COLO668 (cell line): ENCODE data around the gene NAP1L1.

ENCODE experiments used
- DNase-seq: peaks from one replicate; lab custom pipeline; 2025; ENCODE audit not compliant: unreplicated experiment; lab: John Stamatoyannopoulos, UW

NAP1L1 gene

DNA sequence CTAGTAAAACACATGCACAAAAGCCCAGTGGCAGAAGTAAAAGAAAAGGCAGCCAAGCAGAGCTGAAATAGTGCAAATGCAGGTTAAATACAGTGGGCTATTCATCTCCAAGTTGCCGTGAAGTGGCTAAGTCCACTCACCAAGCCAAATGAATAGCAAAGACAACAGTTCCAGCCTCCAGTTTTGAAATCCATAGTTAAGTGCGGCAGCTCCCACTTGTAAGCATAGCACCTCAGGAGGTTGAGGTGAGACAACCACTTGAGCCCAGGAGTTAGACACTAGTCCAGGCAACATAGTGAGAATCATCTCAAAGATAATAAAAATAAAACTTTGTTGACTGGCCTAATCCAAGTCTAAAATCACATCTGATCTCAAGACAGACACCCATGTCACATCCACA, 43.1 kb downstream of the NAP1L1 start:
- DNase-seq = no peak

DNA sequence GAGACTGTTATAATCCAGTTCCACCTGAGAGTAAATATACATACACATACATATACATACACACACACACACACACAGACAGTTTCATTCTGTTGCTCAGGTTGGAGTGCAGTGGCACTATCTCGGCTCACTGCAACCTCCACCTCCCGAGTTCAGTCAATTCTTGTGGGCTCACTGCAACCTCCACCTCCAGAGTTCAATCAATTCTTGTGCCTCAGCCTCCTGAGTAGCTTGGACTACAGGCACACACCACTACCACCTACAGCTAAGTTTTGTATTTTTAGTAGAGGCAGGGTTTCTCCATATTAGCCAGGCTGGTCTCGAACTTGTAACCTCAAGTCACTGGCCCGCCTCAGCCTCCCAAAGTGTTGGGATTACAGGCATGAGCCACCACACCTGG, 44.0 kb downstream of the NAP1L1 start:
- DNase-seq = no peak

DNA sequence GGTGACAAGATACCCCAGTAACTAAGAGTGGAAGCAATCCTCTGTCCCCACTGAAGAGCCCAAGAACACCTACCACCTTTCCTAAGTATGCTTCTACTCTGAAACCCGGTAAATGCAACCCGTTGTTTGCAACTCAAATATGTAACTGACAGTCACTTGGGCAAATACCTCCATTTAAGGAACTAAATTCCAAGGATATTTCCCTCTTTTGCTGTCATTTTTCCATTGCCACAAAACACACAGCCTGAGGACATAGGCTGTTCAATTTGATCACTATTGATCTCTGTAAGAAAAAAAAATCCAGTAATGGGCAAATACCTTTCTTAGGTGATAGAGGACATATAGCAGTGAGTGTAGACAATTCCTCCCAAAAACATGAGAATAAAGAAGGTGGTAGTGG, 46.3 kb downstream of the NAP1L1 start:
- no peak for DNase-seq

DNA sequence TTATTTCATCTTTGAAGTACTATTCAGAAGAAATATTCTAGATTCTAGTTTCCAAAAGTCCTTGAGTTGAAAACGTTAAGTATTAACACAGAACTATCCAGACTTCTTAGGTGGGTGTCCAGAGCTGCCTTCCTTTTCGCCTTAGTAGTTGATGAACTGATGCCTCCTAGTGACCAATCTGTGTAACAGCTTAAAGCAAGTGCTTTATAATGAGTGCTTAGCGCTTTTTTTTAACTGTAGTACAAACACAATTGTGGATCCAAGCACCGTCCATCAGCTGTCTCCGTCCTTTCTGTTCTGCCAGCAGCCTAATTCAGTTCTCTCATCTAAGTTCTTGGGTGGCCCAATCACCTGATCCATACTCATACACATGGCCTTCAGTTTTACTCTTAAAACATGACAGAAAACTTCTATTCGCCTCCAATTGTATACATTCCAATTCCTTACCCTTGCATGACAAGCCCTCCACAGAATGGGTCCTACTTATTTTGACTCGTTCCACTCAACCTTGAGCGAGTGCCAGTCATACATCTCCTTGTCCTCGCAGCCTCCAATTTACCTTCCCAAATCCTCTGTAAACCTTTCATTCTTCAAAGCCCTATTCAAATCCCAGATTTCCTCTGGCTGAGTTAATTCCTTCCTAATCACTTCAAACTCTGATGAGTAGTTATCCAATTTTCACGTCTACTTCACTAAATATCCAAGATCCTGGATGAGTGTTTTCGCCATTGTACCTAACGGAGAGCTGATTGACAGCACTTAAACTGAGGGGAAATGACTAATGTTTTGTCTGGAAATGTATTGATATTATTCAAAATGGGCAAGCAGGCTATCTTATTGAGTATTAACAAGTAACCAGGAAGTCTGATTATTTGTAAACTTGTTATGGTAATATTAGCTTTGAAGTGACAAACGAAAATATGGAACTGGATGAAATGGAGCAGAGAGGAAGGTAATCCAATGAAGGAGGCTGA, 47.1 kb downstream of the NAP1L1 start:
- peak; percentile 40 for DNase-seq

DNA sequence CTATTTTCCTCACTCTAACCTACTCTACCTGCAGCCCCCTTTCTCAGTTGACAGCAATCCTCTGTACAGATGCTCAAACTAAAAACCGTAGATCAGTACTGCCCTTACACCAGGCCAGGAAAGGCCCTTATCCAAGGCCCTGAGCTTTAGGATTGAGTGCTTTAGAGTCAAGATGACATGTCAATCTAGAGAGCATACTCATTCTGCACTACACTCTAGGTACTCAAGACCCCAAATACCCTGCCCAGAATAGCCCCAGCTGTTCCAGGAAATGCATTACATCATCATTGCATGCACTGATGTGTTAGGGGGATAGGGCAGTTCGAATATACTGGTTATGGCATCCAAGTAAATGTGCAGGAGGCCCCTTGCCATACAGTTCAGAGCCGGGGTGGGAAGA, 49.4 kb downstream of the NAP1L1 start:
- DNase-seq = no peak

DNA sequence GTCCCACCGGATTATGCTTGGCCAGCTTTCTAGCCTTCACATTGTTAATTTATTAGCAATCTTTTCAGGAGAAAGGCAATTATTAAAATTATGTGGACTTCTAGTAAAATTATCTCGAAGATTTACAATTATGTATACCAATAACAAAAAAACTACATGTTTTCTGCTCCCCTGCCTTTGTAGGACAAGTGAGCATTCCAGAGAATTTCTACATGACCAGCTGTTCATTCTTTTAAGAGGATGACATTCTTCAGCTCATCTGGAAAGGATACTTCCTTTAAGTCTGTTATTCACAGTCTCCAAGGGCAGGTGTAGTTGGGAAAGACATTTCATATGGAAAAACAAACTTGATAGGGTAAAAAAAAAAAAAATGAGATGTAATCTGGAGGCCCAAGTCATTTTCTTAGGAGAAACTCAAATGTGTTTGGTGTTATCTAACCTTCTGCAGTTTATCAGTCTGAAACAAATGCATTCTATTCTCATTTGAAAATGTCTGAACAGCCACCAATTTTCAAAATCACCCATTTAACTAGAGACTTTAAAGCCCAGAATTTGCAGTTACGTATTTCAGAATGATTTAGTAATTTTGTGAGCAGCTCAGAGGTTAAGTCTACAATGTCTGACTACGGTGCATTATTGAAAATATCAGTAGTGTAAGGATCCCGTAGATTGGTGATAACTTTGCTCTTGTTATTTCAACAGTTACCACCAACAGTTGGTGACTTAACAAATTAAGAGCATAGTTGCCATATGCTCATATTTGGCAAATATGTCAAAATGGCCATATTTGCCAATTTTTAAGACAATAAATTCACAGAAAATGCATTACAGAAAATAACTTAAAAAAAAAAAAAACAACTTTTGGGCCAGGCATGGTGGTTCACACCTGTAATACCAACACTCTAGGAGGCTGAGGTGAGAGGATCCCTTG, 51.1 kb downstream of the NAP1L1 start:
- DNase-seq = no peak

DNA sequence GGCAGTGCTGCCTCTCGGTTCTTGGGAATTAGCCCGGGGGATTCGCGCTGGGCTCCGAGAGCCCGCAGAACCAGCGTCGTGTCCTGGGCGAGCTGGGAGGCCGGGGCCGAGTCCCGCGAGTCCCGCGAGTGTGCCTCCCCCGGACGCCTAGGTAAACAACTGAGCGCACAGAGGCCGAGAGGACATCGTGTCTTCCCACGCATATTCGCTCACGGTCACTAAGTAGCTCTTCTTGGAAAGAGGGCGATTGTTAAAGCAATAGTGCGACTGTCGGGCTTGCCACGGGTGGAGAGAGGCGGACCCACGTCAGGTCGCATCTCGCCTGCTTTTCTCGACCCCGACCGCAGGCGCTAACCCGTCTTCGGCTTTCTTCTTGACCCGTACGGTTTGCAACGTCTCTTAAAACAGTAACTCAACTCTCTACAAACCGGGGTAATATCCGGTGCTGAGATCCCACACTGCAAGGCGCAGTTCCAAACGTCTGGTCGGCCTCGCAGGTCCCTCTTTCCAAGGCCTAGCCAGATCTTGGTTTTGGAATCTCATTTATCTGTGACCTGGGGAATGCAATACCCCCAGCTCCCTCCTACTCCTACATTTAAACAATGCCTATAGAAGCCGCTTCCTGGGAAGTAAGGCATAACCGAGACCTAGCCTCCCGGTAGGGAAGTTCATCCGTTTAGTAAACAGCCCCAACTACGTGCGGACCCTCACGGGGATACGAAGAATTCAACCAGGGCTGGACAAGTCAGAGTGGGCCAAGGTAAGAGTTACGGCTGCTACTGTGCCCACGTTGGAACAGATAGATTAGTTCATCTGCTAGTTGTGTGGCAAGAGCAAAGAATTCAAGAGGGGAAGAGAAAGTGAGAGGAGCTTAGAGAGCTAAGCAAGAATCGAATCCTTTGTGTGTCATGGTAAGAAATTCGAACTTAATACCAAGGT, 52.2 kb downstream of the NAP1L1 start:
- DNase-seq = peak; percentile 74

DNA sequence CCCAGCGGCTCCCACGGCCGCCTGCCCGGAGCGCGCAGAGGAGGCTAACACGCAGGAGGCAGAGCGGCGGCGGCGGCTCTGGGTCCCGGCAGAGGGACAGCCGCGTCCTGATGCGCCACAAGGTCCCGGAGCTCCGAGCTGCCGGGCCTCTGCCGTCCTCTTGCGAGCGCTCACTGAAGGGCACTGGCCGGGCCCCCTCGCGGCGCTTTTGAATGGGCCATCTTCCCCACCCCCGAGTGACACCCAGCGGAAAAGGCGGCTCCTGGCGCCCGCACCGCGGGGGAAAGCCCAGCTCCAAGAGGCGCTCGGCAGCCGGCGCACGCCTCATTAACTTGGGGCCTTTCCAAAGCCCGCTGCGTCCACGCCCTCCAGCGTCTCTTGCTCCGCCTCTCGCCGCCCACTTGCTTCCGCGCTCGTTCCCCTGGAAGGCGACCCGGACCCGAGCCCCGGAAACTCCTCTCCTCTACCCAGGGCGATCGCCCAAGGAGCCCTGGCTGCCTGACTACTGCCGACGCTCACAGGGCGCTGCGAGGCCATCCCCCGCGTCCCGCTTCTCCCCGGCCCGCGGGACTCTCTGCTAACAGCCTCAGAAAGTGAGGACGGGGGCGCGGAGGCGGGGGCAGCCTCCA, 53.0 kb downstream of the NAP1L1 start, which contains the start of gene PHLDA1:
TSS of gene PHLDA1 (minus strand) at position 363 of the 629 bp plus-strand sequence.
- DNase-seq = peak; percentile 99

DNA sequence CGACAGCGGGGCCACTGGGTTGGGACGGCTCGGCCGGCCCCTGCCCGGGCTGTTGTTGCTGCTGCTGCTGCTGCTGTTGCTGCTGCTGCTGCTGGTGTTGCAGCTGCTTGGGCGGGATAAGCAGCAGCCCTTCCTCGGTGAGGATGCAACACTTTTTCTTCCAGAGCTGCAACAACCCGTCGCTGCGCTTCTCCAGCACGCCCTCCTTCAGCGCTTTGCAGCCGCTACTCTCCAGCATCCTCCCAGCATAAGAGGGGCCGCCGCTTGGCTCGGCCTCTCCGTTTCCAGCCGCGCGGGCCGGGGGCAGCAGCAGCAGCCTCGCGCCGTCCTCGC, 53.4 kb downstream of the NAP1L1 start:
- no peak for DNase-seq

DNA sequence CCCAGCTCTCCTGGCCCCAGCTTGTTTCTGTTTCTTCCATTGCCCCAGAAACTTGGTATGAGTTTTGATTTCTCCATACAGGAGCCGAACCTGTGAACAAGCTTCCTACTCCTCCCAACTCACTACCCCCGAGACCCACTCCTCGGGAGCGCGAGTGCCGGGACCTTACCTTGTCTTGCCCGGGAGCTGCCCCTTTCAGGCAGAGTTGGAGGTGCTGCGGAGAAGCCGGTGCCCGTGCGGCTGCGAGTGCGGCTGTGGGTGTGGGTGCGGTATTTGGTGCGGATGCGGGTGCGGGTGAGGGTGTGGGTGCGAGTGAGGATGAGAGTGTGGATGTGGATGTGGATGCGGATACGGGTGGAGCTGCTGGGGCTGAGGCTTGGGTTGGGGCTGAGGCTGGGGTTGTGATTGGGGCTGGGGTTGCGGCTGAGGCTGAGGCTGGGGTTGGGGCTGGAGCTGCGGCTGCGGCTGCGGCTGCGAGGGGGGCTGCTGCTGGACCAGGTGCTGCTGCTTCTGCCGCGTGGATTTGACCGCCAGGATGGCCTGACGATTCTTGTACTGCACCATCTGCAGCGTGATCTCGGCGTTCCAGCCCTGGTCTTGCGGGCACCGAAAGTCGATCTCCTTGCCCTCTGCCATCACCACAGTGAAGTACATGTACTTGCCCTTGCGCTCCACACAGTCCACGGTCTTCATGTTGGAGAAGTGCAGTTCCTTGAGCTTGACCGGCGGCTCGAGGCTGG, 54.0 kb downstream of the NAP1L1 start:
- peak; percentile 62 for DNase-seq

DNA sequence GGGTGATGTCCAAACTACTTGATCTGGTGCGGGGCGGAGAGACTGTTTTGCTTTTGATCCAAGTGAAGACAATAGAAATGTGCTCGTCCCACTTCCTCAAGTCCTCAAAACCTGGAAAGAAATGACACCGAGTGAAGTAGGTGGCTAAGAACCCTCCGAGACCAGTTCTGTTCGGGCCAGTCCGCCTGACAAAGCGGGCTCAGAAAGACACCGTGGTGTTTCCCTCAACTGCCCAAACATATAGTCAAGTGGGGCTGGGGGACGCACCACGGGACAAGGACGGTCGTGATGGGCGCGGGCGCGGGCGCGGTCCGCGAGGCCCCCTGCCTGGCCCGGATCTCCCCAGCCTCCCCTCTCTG, 54.5 kb downstream of the NAP1L1 start:
- DNase-seq = peak; percentile 60

DNA sequence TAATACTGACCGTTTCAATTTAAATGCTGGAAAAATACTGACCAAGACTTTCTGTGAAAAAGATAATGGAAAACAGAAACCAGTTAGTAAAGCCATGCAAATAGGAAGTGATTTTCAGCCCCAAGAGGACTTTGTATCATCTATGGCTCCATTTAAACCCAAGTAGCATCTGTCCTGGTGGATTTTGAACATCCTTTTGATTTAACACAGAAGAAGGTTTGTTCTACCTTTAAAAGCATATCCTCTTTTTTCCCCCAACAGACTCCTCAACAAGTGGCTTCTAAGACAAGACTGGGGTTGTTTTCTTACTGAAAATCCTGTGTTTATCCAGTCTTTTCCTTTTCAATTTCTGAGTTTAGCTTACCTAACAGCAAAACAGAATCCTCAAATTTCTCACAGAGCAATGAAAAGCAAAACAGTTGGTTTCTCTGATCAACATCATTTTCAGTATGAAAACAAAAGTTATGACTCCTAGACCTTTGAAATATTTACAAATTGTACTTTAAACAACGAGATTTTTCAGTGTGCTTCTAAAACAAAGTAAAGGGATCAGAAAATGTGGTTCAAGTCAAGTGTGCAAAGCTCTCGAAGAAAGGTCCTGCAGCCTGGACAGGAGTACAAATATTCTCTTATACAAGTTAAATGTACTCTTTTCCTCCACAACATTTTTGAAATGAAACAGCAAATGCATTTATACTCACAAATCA, 55.8 kb downstream of the NAP1L1 start:
- no peak for DNase-seq

DNA sequence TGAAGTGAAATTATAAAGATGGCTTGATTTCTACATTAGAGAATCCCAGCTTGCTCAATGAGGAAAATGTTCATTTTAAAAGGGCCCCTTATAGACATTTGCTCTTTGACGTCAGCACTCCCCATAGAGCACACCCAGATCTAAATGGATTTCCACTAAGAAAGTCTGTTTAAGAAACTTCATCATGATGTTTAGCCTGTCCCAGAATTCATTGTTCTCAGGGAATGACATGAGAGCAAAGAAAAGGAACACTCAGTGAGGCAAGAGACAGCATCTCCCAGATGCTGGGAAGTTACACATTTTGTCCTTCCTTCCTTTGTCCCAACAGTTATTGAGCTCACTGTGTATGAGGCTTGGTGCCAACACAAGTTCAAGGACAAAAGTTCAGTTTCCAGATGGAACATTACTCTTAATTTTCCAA, 57.8 kb downstream of the NAP1L1 start:
- DNase-seq = no peak

DNA sequence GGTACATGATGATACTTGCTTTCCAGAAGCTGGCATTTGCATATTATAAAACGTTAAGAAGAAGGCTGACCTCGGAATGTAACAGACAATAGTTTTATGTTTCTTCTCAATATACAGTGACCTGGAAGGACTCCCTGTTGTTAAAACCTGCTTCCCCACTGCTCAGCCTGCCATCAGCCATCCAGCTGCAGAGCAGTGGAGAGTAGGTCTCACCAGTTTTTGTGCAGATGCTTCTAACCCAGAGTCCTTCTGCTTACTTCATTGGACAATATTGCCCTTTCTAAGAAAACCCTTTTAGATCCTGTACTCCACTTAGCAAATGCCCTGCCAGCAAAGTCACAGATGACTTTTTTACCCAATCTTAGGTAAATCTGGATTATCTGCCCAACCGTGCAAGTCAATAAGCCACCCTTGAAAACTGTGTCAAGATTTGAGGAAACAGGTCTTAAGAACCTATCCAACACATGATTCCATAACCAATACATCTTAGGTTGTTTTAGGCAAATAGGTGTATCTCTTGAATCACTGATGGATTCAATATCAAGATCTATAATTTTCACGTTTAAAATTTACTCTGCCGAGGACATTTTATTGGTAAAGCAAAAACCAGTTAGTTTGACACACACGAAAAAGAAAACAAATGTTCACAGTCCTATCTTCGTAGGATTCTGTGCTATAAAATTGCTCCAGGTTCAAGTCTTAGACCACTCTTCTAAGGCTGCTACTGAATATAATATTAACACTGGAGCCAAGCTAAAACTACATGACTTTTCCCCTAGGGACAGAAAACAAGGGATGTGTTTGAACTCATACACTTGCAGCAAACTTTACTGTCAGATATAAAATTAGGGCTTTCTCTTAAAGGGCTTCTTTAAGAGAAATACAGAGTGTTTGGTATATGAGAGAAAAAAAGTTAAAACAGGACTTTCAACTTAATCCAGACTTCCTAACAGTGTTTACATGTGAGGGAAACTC, 58.6 kb downstream of the NAP1L1 start:
- no peak for DNase-seq

DNA sequence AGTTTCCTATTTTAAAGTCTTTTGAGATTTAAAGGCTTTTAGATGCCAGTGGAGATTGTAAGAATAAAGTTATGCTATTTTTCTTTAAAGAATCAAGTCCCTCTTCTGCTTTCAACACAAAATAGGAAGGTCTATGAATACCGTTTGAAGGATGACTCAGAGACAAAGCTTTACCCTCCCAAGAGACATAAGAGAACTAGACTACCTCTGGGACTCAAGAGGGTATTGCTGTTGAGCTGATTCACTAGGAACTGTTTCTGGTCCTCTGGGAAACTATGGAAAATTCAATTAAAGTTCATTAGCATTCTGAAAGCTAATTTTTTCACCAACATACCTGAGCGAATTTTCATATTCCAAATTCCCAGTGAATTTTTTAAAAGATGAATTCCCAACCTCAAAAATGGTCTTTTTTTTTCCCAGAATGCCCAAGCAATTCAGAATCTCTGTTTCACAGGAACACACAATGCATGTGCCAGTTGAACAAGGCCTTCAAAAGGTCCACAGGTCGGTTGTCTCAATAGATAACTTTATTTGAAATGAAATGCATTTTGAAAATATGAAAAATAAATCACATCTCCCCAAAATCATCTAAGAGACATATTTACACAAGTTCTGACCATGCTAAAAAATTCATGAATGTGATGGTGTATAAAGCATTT, 59.4 kb downstream of the NAP1L1 start:
- DNase-seq = no peak

DNA sequence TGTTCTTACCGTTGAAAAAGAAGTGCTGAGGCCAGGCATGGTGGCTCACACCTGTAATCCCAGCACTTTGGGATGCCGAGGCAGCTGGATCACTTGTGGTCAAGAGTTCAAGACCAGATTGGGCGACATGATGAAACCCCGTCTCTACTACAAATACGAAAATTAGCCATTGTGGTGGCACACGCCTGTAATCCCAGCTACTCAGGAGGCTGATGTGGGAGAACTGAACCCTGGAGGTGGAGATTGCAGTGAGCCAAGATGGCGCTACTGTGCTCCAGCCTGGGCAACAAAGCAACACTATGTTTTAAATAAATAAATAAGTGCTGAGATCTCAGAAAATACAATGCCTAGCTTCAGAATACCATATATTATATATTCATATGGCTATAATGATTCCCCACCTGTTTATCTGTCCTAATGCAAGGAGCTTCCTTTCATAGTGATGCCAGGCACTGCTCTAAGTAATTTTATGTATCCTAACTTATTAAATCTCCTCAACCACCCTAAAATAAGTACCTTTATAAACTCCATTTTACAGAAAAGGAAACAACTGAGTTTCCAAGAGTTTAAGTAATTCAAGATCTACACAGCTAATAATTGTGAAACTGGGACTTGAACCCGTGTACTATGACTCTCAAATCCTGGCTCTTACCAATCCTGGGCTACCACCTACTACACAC, 60.2 kb downstream of the NAP1L1 start:
- no peak for DNase-seq
